HG03103 (cell line): ENCODE data around the gene TRIM44.
"Not testable (repeated sequence)": the region's sequence is repeated elsewhere in the genome, so short reads cannot be mapped to it uniquely, and the experiment has no call there.

Experiments used
- ATAC-seq: cut with Tn5 transposase; IDR thresholded peaks from one replicate; pipeline ENCODE4 v1.9.1; 2021; ENCODE audit warnings: low read depth; ENCODE audit not compliant: unreplicated experiment

Gene TRIM44

DNA sequence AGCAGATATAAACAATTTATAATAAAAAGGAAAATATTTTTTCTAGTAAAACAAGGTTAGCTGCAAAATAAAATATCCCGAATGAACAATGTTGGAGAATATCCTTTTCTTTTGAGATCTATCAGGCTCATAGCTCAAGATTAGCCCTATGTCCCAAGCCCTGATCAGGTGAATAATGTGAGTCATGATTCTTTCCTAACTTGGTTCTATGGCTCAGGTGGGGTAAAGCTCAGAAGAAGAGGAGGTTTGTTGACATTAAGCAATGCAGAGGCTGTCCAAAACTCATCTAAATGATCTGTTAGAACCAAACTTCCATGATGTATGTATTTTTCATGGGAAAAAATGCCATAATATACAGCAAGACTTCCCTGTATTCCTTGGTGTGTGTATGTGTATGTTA lies 86.1 kb downstream of the TRIM44 start:
- ATAC-seq = no peak

GRCh38 chr11:35750315-35750714 lies 87.7 kb downstream of the TRIM44 start:
- ATAC-seq = no peak

- no peak for ATAC-seq
Measured at GRCh38 chr11:35750981-35751663, 88.5 kb downstream of the TRIM44 start.

DNA sequence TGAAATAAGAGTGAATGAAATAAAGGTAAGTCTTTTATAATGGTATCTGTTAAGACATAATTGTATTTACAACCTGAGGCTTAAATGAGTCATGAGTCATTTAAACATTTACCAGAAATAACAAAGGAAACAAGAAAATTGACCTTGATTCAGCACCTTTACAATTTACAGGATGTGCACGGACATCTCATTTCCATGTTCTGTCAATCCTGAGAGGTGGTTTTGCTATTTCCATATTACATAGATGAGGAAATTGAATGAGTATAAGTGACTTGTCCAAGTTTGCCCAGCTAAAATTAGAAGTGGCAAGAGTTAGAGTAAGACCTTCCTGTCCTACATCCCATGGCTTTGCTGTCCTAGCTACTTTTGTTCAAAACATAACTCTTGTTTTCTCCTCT lies 89.1 kb downstream of the TRIM44 start:
- ATAC-seq = no peak

DNA sequence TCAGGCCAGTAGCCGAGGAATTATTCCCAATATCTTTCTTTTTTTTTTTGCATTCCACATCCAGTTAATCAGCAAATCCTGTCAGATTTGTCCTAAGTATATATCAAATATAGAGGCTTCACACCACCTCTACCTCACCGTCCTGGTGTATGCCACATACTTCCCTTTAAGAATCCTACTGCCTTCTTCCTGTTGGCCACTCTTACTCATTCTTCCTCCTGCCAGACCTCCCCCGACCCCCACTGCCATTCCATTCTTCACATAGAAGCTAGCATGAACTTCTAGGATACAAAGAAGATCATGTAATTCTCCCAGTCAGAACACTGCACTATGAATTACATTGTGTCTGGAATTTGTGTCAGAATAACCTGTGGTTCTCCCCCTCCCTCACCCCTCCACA lies 89.5 kb downstream of the TRIM44 start:
- ATAC-seq = no peak

DNA sequence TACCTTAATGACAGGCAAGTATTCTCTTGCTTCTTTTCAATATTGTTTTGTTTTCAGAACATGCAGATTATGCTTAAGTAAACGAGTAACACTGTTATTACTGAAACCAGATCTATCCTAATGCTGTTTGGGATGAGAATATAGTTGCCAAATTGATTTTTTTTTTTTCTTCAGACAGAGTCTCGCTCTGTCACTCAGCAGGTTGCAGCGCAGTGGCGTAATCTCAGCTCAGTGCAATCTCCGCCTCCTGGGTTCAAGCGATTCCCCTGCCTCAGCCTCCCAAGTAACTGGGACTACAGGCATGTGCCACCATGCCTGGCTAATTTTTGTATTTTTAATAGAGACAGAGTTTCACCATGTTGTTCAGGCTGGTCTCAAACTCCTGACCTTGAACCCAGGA lies 91.0 kb downstream of the TRIM44 start:
- not testable (repeated sequence) for ATAC-seq

DNA sequence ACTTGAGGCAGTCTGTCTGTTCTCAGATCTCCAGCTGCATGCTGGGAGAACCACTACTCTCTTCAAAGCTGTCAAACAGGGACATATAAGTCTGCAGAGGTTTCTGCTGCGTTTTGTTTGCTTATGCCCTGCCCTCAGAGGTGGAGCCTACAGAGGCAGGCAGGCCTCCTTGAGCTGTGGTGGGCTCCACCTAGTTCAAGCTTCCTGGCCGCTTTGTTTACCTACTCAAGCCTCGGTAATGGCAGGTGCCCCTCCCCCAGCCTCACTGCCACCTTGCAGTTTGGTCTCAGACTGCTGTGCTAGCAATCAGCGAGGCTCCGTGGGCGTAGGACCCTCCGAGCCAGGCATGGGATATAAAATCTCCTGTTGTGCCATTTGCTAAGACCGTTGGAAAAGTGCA lies 97.4 kb downstream of the TRIM44 start:
- ATAC-seq = not testable (repeated sequence)

GRCh38 chr11:35761899-35762298 lies 99.3 kb downstream of the TRIM44 start:
- ATAC-seq = no peak

GRCh38 chr11:35763301-35763700 lies 100.7 kb downstream of the TRIM44 start:
- ATAC-seq = no peak

- no peak for ATAC-seq
Measured at GRCh38 chr11:35763765-35764164, 101.2 kb downstream of the TRIM44 start.

- no peak for ATAC-seq
Measured at GRCh38 chr11:35764417-35764816, 101.8 kb downstream of the TRIM44 start.

- no peak for ATAC-seq
Measured at GRCh38 chr11:35765211-35765610, 102.6 kb downstream of the TRIM44 start.

- no peak for ATAC-seq
Measured at GRCh38 chr11:35766651-35767050, 104.1 kb downstream of the TRIM44 start.

GRCh38 chr11:35770425-35770824 lies 107.8 kb downstream of the TRIM44 start:
- ATAC-seq = not testable (repeated sequence)

GRCh38 chr11:35771722-35772121 lies 109.1 kb downstream of the TRIM44 start:
- no peak for ATAC-seq

- not testable (repeated sequence) for ATAC-seq
Measured at GRCh38 chr11:35777241-35777640, 114.7 kb downstream of the TRIM44 start.

- not testable (repeated sequence) for ATAC-seq
Measured at GRCh38 chr11:35778943-35779342, 116.4 kb downstream of the TRIM44 start.

- no peak for ATAC-seq
Measured at GRCh38 chr11:35779409-35779808, 116.8 kb downstream of the TRIM44 start.

- ATAC-seq = no peak
Measured at GRCh38 chr11:35780951-35781860, 118.6 kb downstream of the TRIM44 start.

GRCh38 chr11:35781861-35782470 lies 119.4 kb downstream of the TRIM44 start:
- no peak for ATAC-seq

GRCh38 chr11:35783809-35784208 lies 121.2 kb downstream of the TRIM44 start:
- ATAC-seq = no peak
